IMR-90 (cell line): Measurements from ENCODE around the gene FNDC3B. TPM values are rescaled to one million over a fixed set of nuclear protein-coding genes. Genes with fewer than 3 reads are reported as not detected.

Experiments used
- ATAC-seq: fragments of 200-7000 bp; cut with Tn5 transposase; 2 replicates; pipeline ENCODE4 v1.9.1; 2020; ENCODE audit warnings: low read depth, mild to moderate bottlenecking, moderate library complexity
- BruUV-seq: library from RNA; stranded (reverse); fragments of 400-500 nt; replicated peaks from 2 replicates; lab custom pipeline; 2021; lab: Mats Ljungman, UMichigan
- CTCF ChIA-PET: fragments of 300-600 bp; formaldehyde crosslinking; extraction: SDS; loops from one replicate; lab custom pipeline; 2021; ENCODE audit warnings: antibody characterized with exemption; lab: Yijun Ruan, JAX
- POLR2A ChIA-PET: fragments of 300-600 bp; sonication (Branson Sonifier 250); formaldehyde crosslinking; loops from one replicate; lab custom pipeline; 2022; ENCODE audit warnings: antibody characterized with exemption; ENCODE audit not compliant: unreplicated experiment; lab: Charles Lee
- DNase-seq: peaks from one replicate; pipeline ENCODE4 v3.0.0; 2013
- H2AFZ ChIP-seq: replicated peaks from 2 replicates; pipeline ENCODE3; 2013; ENCODE audit warnings: low read length, mild to moderate bottlenecking; ENCODE audit not compliant: poor library complexity
- H2AK5ac ChIP-seq: 2 replicates; pipeline ENCODE4 v1.6.1; 2013; ENCODE audit warnings: low read depth, low read length, inconsistent platforms
- H2AK9ac ChIP-seq: replicated peaks from 2 replicates; pipeline ENCODE3; 2013; ENCODE audit warnings: mild to moderate bottlenecking, low read depth, low read length, moderate library complexity; ENCODE audit not compliant: poor library complexity
- H2BK120ac ChIP-seq: 2 replicates; pipeline ENCODE4 v1.6.1; 2013; ENCODE audit warnings: low read depth, low read length, inconsistent platforms
- H2BK15ac ChIP-seq: 3 replicates; pipeline ENCODE4 v1.6.1; 2013; ENCODE audit warnings: low read depth, low read length, inconsistent platforms
- H2BK20ac ChIP-seq: 2 replicates; pipeline ENCODE4 v1.6.1; 2013; ENCODE audit warnings: low read depth, mild to moderate bottlenecking, inconsistent platforms, low read length, moderate library complexity
- H2BK5ac ChIP-seq: 2 replicates; pipeline ENCODE4 v1.6.1; 2013; ENCODE audit warnings: mild to moderate bottlenecking, low read depth, low read length, inconsistent platforms; ENCODE audit not compliant: poor library complexity, severe bottlenecking
- H3K14ac ChIP-seq: replicated peaks from 2 replicates; pipeline ENCODE4 v1.6.1; 2013; ENCODE audit warnings: low read depth, low read length, inconsistent platforms
- H3K18ac ChIP-seq: 2 replicates; pipeline ENCODE4 v1.6.1; 2013; ENCODE audit warnings: low read depth, low read length, control low read depth
- H3K23ac ChIP-seq: 2 replicates; pipeline ENCODE4 v1.6.1; 2013; ENCODE audit warnings: low read depth, low read length, inconsistent platforms
- H3K27ac ChIP-seq: 2 replicates; pipeline ENCODE4 v1.5.1; 2013; ENCODE audit warnings: mild to moderate bottlenecking, control low read depth, low read length; ENCODE audit not compliant: insufficient read depth
- H3K27me3 ChIP-seq: 2 replicates; pipeline ENCODE4 v1.6.1; 2013; ENCODE audit warnings: low read length; ENCODE audit not compliant: control insufficient read depth, insufficient read depth
- H3K36me3 ChIP-seq: 2 replicates; pipeline ENCODE4 v1.6.1; 2013; ENCODE audit warnings: low read length, mixed read lengths; ENCODE audit not compliant: control insufficient read depth, insufficient read depth
- H3K4ac ChIP-seq: 2 replicates; pipeline ENCODE4 v1.6.1; 2013; ENCODE audit warnings: low read depth, low read length, inconsistent platforms
- H3K4me1 ChIP-seq: 2 replicates; pipeline ENCODE4 v1.6.1; 2013; ENCODE audit warnings: low read length, mixed read lengths; ENCODE audit not compliant: control insufficient read depth, insufficient read depth
- H3K4me2 ChIP-seq: 2 replicates; pipeline ENCODE4 v1.6.1; 2013; ENCODE audit warnings: low read depth, mild to moderate bottlenecking, control low read depth, low read length, moderate library complexity
- H3K4me3 ChIP-seq: 2 replicates; pipeline ENCODE4 v1.5.1; 2013; ENCODE audit warnings: low read depth, mild to moderate bottlenecking, control low read depth, low read length, moderate library complexity; ENCODE audit not compliant: insufficient read depth
- H3K56ac ChIP-seq: 2 replicates; pipeline ENCODE4 v1.6.1; 2013; ENCODE audit warnings: low read length, inconsistent platforms; ENCODE audit not compliant: insufficient read depth; ENCODE audit errors: extremely low read depth
- H3K79me1 ChIP-seq, 2 experiments: 2 replicates each; pipeline ENCODE4 v1.6.1; 2013; ENCODE audit warnings: low read length in 2 of 2, inconsistent platforms in 1 of 2, low read depth in 1 of 2
- H3K9ac ChIP-seq: 2 replicates; pipeline ENCODE4 v1.6.1; 2013; ENCODE audit warnings: low read depth, low read length, control low read depth
- H3K9me1 ChIP-seq: 2 replicates; pipeline ENCODE4 v1.6.1; 2013; ENCODE audit warnings: low read length, inconsistent platforms; ENCODE audit not compliant: insufficient read depth
- H3K9me3 ChIP-seq: 2 replicates; pipeline ENCODE4 v1.6.1; 2013; ENCODE audit warnings: low read length; ENCODE audit not compliant: control insufficient read depth, insufficient read depth
- H4K20me1 ChIP-seq: 2 replicates; pipeline ENCODE4 v1.6.1; 2013; ENCODE audit warnings: low read length, inconsistent platforms; ENCODE audit not compliant: insufficient read depth
- H4K5ac ChIP-seq: 2 replicates; pipeline ENCODE4 v1.6.1; 2013; ENCODE audit warnings: mild to moderate bottlenecking, low read depth, low read length, control low read depth
- H4K8ac ChIP-seq, 2 experiments: 2 replicates each; pipeline ENCODE4 v1.6.1; 2013; ENCODE audit warnings: low read depth in 2 of 2, low read length in 2 of 2, control low read depth in 1 of 2, inconsistent platforms in 1 of 2
- H4K91ac ChIP-seq: 2 replicates; pipeline ENCODE4 v1.6.1; 2013; ENCODE audit warnings: low read depth, low read length, inconsistent platforms; ENCODE audit not compliant: insufficient read depth
- CHD1 ChIP-seq: IDR thresholded peaks from 2 replicates; pipeline ENCODE4 v1.6.1; 2012; ENCODE audit warnings: low read depth, low read length, improper control_type of control experiment
- CTCF ChIP-seq: conservative IDR thresholded peaks from 2 replicates; pipeline ENCODE4 v1.5.1; 2012; ENCODE audit warnings: mild to moderate bottlenecking, low read depth, low read length, improper control_type of control experiment
- FOS ChIP-seq: fragments of 150-350 bp; IDR thresholded peaks from 2 replicates; pipeline ENCODE4 v1.6.1; 2016; ENCODE audit warnings: low read depth, low read length
- POLR2A ChIP-seq: IDR thresholded peaks from 2 replicates; pipeline ENCODE4 v1.6.1; 2012; ENCODE audit warnings: mild to moderate bottlenecking, low read depth, low read length
- RCOR1 ChIP-seq: IDR thresholded peaks from 2 replicates; pipeline ENCODE4 v1.6.1; 2012; ENCODE audit warnings: mild to moderate bottlenecking, low read length, improper control_type of control experiment; ENCODE audit not compliant: insufficient replicate concordance
- WGBS, 2 experiments: methylation state at CpG; one replicate each; pipeline versions ENCODE4 v1.1.5 to v1.1.7; 2013; ENCODE audit warnings: missing lambda C conversion rate in 2 of 2; ENCODE audit not compliant: insufficient read length in 1 of 2; ENCODE audit errors: extremely low coverage in 2 of 2; 5-methylcytosine and 5-hydroxymethylcytosine counted together
- dilution Hi-C: fragments of 300-500 bp; cut with HindIII; formaldehyde crosslinking; loops from one replicate; pipeline ENCODE4 v1.14.3; 2018; ENCODE audit warnings: low sequenced_read_pairs; ENCODE audit not compliant: unreplicated experiment
- in situ Hi-C: fragments of 300-500 bp; cut with MboI; formaldehyde crosslinking; loops from 3 replicates; pipeline ENCODE4 v1.14.3; 2019; ENCODE audit warnings: low sequenced_read_pairs, inconsistent platforms, mixed read lengths
- intact Hi-C: fragments of 100-400 bp; cut with micrococcal nuclease; formaldehyde crosslinking; loops from 2 replicates; pipeline ENCODE4 v1.10.0; 2022
- polyA plus RNA-seq, 3 experiments: library from polyadenylated mRNA; depleted of rRNA; stranded (reverse); fragments of >200 nt; gene quantifications; 2 replicates each; pipeline ENCODE4 v1.2.3, GENCODE V29; 2012; ENCODE audit warnings: low replicate concordance in 1 of 3
- total RNA-seq: library from RNA; depleted of rRNA; stranded (reverse); fragments of >200 nt; gene quantifications from 2 replicates; pipeline ENCODE4 v1.2.3, GENCODE V29; 2012

FNDC3B gene
- total and polyA plus RNA-seq, 2 of the 4 experiments (the other 2 are of a cell fraction), result 23.9 to 150 TPM

- H3K79me1 ChIP-seq, result peaks cover 48 to 69% of the 10 kb centered on the region in 2 experiments
- ATAC-seq (no peak), DNase-seq (no peak)
- H4K91ac ChIP-seq, result no peak overlapping the region
- H4K20me1 ChIP-seq, result peaks cover 75% of the 10 kb centered on the region
- H3K9me1 ChIP-seq, result peaks cover 37% of the 10 kb centered on the region
- no peak overlapping the region for H3K4ac ChIP-seq
- peaks cover 6% of the 10 kb centered on the region; the same call in 1 of the 2 replicates for H3K4me1 ChIP-seq
- intact Hi-C loops (no loop called here), in situ Hi-C loops (no loop called here), dilution Hi-C loops (no loop called here)
- no peak overlapping the region for H3K4me2 ChIP-seq
- H3K9ac ChIP-seq, result no peak overlapping the region
- no TSS peak for BruUV-seq
- no peak overlapping the region for H3K14ac ChIP-seq
- no peak overlapping the region for H3K23ac ChIP-seq
- ChIA-PET CTCF (no interaction called here), POLR2A (no interaction called here)
- H2BK5ac ChIP-seq, result no peak overlapping the region
- no peak overlapping the region for H3K56ac ChIP-seq
- H2BK20ac ChIP-seq, result no peak overlapping the region
- H2AK9ac ChIP-seq, result no peak overlapping the region
- H3K4me3 ChIP-seq, result no peak overlapping the region
- no peak overlapping the region for H2AK5ac ChIP-seq
- TF ChIP-seq CTCF (no peak), CHD1 (no peak), POLR2A (no peak), FOS (no peak), RCOR1 (no peak)
- no peaks in the 10 kb centered on the region for H3K9me3 ChIP-seq
- no peak overlapping the region for H2AFZ ChIP-seq
- no peak overlapping the region for H2BK15ac ChIP-seq
- no peak overlapping the region for H3K18ac ChIP-seq
- H3K36me3 ChIP-seq, result peaks cover 28% of the 10 kb centered on the region
- no peaks in the 10 kb centered on the region for H3K27me3 ChIP-seq
- no peak overlapping the region for H4K5ac ChIP-seq
- H2BK120ac ChIP-seq, result no peak overlapping the region
- 94% methylated on average over 5 of the region's 9 CpGs; no CpG with 5 or more reads in 1 of the 2 experiments for WGBS, 2 experiments
- no peak overlapping the region for H3K27ac ChIP-seq
- no peak overlapping the region for H4K8ac ChIP-seq
These were observed 72.8 kb downstream of the FNDC3B start for GRCh38 chr3:172112078-172112733.
